ENCODE measurements around the gene USP28.
"Not testable (repeated sequence)": the region's sequence is repeated elsewhere in the genome, so short reads cannot be mapped to it uniquely, and the experiment has no call there.

Gene USP28

GRCh38 chr11:113881856-113882255 lies 6.5 kb upstream of the USP28 start:
- Histone ChIP-seq H3K4me1 (ENCODE audit: low read length) (no peaks in the 10 kb centered on the region), H3K36me3 (replicated peaks; ENCODE audit: insufficient read depth, low read length) (no peaks in the 10 kb centered on the region), H3F3A (ENCODE audit: insufficient read depth, low read length) (no peaks in the 10 kb centered on the region), H3K27ac (ENCODE audit: low read length) (no peak overlapping the region), H3K4me3 (ENCODE audit: low read length) (no peak overlapping the region), H3K9me2 (replicated peaks; ENCODE audit: insufficient read depth, low read length) (no peaks in the 10 kb centered on the region), H3K27me3 (replicated peaks; ENCODE audit: insufficient read depth, low read length) (no peaks in the 10 kb centered on the region), H4K20me1 (ENCODE audit: insufficient read depth, low read length) (no peaks in the 10 kb centered on the region), H3K9me3 (replicated peaks; ENCODE audit: insufficient read depth, low read length) (no peaks in the 10 kb centered on the region), H2AFZ (ENCODE audit: low read length) (no peak overlapping the region), H3K79me2 (ENCODE audit: low read length) (no peaks in the 10 kb centered on the region), H3K4me2 (ENCODE audit: low read depth, low read length) (no peak overlapping the region), H3K9ac (ENCODE audit: low read length) (no peak overlapping the region)
- no peak for DNase-seq
- no peak for TF ChIP-seq EZH2phosphoT487 (IDR thresholded peaks at IDR 0.05; ENCODE audit: low read length)
- no peak for TF ChIP-seq EZH2 (optimal IDR thresholded peaks at IDR 0.05; ENCODE audit: low read depth, low read length)
- no peak for TF ChIP-seq CTCF (IDR thresholded peaks at IDR 0.05; ENCODE audit: low read length)

GRCh38 chr11:113880971-113881370 lies 5.6 kb upstream of the USP28 start:
- TF ChIP-seq CTCF (IDR thresholded peaks at IDR 0.05; ENCODE audit: low read length) (no peak), EZH2phosphoT487 (IDR thresholded peaks at IDR 0.05; ENCODE audit: low read length) (no peak), EZH2 (optimal IDR thresholded peaks at IDR 0.05; ENCODE audit: low read depth, low read length) (no peak)
- Histone ChIP-seq H2AFZ (ENCODE audit: low read length) (no peak overlapping the region), H3K4me3 (ENCODE audit: low read length) (no peak overlapping the region), H3F3A (ENCODE audit: insufficient read depth, low read length) (no peaks in the 10 kb centered on the region), H4K20me1 (ENCODE audit: insufficient read depth, low read length) (no peaks in the 10 kb centered on the region), H3K4me1 (ENCODE audit: low read length) (no peaks in the 10 kb centered on the region), H3K9me3 (replicated peaks; ENCODE audit: insufficient read depth, low read length) (no peaks in the 10 kb centered on the region), H3K9ac (ENCODE audit: low read length) (no peak overlapping the region), H3K9me2 (replicated peaks; ENCODE audit: insufficient read depth, low read length) (no peaks in the 10 kb centered on the region), H3K4me2 (ENCODE audit: low read depth, low read length) (no peak overlapping the region), H3K36me3 (replicated peaks; ENCODE audit: insufficient read depth, low read length) (no peaks in the 10 kb centered on the region), H3K27ac (ENCODE audit: low read length) (no peak overlapping the region), H3K27me3 (replicated peaks; ENCODE audit: insufficient read depth, low read length) (no peaks in the 10 kb centered on the region), H3K79me2 (ENCODE audit: low read length) (0 out of 2 replicates have a peak, but pooled peaks cover 5% of the 10 kb centered on the region)
- DNase-seq, result no peak

- H3K79me2 ChIP-seq (ENCODE audit: low read length), result peaks cover 12% of the 10 kb centered on the region
- not testable (repeated sequence) for H3K9me3 ChIP-seq (replicated peaks; ENCODE audit: insufficient read depth, low read length); H3K27ac ChIP-seq (ENCODE audit: low read length); H3K36me3 ChIP-seq (replicated peaks; ENCODE audit: insufficient read depth, low read length); H4K20me1 ChIP-seq (ENCODE audit: insufficient read depth, low read length); H3K4me2 ChIP-seq (ENCODE audit: low read depth, low read length); H3K9me2 ChIP-seq (replicated peaks; ENCODE audit: insufficient read depth, low read length); H3K4me3 ChIP-seq (ENCODE audit: low read length); H3K9ac ChIP-seq (ENCODE audit: low read length); H3K27me3 ChIP-seq (replicated peaks; ENCODE audit: insufficient read depth, low read length); H2AFZ ChIP-seq (ENCODE audit: low read length); DNase-seq; H3F3A ChIP-seq (ENCODE audit: insufficient read depth, low read length); H3K4me1 ChIP-seq (ENCODE audit: low read length)
Measured at GRCh38 chr11:113879446-113879845, 4.1 kb upstream of the USP28 start.

- no peak for DNase-seq
Measured at GRCh38 chr11:113877670-113878055, 2.3 kb upstream of the USP28 start.

More at GRCh38 chr11:113877670-113878055, 2.3 kb upstream of the USP28 start:
- Histone ChIP-seq H3K79me2 (ENCODE audit: low read length) (peaks cover 29% of the 10 kb centered on the region), H3K4me1 (ENCODE audit: low read length) (peaks cover 6% of the 10 kb centered on the region; the same call in 1 of the 2 replicates), H3K9me3 (replicated peaks; ENCODE audit: insufficient read depth, low read length) (no peaks in the 10 kb centered on the region), H3K27me3 (replicated peaks; ENCODE audit: insufficient read depth, low read length) (no peaks in the 10 kb centered on the region), H3K4me2 (ENCODE audit: low read depth, low read length) (no peak overlapping the region), H3K27ac (ENCODE audit: low read length) (no peak overlapping the region), H3K4me3 (ENCODE audit: low read length) (no peak overlapping the region), H3F3A (ENCODE audit: insufficient read depth, low read length) (no peaks in the 10 kb centered on the region), H3K36me3 (replicated peaks; ENCODE audit: insufficient read depth, low read length) (no peaks in the 10 kb centered on the region), H3K9me2 (replicated peaks; ENCODE audit: insufficient read depth, low read length) (no peaks in the 10 kb centered on the region), H4K20me1 (ENCODE audit: insufficient read depth, low read length) (no peaks in the 10 kb centered on the region), H3K9ac (ENCODE audit: low read length) (no peak overlapping the region), H2AFZ (ENCODE audit: low read length) (no peak overlapping the region)
- TF ChIP-seq EZH2 (optimal IDR thresholded peaks at IDR 0.05; ENCODE audit: low read depth, low read length) (no peak), CTCF (IDR thresholded peaks at IDR 0.05; ENCODE audit: low read length) (no peak), EZH2phosphoT487 (IDR thresholded peaks at IDR 0.05; ENCODE audit: low read length) (no peak)
